Tibial nerve (tissue), 4 donors: Measurements from ENCODE around the gene KRT23. TPM values are rescaled to one million over a fixed set of nuclear protein-coding genes. Genes with fewer than 3 reads are reported as not detected.

Source experiments
- DNase-seq, 2 donors: peaks; one replicate each; pipeline ENCODE4 v3.0.0-alpha.2; 2019; ENCODE audit warnings: low spot score in 2 of 2
- H3K27ac ChIP-seq, 4 donors: fragments of 200-600 bp; sonication (generic) in 3 of 4; one replicate each; pipeline ENCODE4 v1.5.1; 2017 to 2019; ENCODE audit warnings: mild to moderate bottlenecking in 1 of 4
- H3K27me3 ChIP-seq, 2 donors: fragments of 200-600 bp; sonication (generic) in 1 of 2; one replicate each; pipeline versions ENCODE4 v1.5.1 to v1.6.0; 2017 to 2019
- H3K36me3 ChIP-seq, 3 donors: fragments of 200-600 bp; sonication (generic); one replicate each; pipeline ENCODE4 v1.5.1; 2018 to 2019
- H3K4me1 ChIP-seq, 4 donors: fragments of 200-600 bp; sonication (generic) in 3 of 4; one replicate each; pipeline ENCODE4 v1.5.1; 2017 to 2019
- H3K4me3 ChIP-seq, 4 donors: fragments of 200-600 bp; sonication (generic) in 3 of 4; one replicate each; pipeline ENCODE4 v1.5.1; 2017 to 2019; ENCODE audit warnings: mild to moderate bottlenecking in 1 of 4, moderate library complexity in 1 of 4
- H3K9me3 ChIP-seq, 4 donors: fragments of 200-600 bp; sonication (generic) in 3 of 4; one replicate each; pipeline ENCODE4 v1.5.1; 2017 to 2019
- EP300 ChIP-seq, 2 donors: sonication (generic); formaldehyde crosslinking; IDR thresholded peaks; one replicate each; pipeline ENCODE4 v1.6.1; 2017; ENCODE audit warnings: antibody characterized with exemption in 2 of 2, mild to moderate bottlenecking in 1 of 2
- POLR2A ChIP-seq, 2 donors: fragments of 450-650 bp; IDR thresholded peaks; one replicate each; pipeline ENCODE4 v1.6.1; 2017; ENCODE audit warnings: antibody characterized with exemption in 2 of 2, mild to moderate bottlenecking in 2 of 2, moderate library complexity in 2 of 2
- WGBS, 2 donors: methylation state at CpG; one replicate each; pipeline ENCODE4 v1.1.5; 2018; 5-methylcytosine and 5-hydroxymethylcytosine counted together
- total RNA-seq, 4 donors: library from RNA; depleted of rRNA; stranded (reverse); fragments of >200 nt; gene quantifications; one replicate each; pipeline ENCODE4 v1.1.0, GENCODE V29; 2016
- TF ChIP-seq, protein P1 (sequence below), 5 experiments: fragments of 200-600 bp in 3 of 5; fragments of 450-650 bp in 2 of 5; sonication (generic) in 3 of 5; IDR thresholded peaks; one replicate each; pipeline ENCODE4 v1.5.1; 2016 to 2019; ENCODE audit warnings: antibody characterized with exemption in 5 of 5, mild to moderate bottlenecking in 3 of 5, moderate library complexity in 2 of 5

Gene KRT23
- total RNA-seq, 4 donors from 2014 or later = not detected

DNA sequence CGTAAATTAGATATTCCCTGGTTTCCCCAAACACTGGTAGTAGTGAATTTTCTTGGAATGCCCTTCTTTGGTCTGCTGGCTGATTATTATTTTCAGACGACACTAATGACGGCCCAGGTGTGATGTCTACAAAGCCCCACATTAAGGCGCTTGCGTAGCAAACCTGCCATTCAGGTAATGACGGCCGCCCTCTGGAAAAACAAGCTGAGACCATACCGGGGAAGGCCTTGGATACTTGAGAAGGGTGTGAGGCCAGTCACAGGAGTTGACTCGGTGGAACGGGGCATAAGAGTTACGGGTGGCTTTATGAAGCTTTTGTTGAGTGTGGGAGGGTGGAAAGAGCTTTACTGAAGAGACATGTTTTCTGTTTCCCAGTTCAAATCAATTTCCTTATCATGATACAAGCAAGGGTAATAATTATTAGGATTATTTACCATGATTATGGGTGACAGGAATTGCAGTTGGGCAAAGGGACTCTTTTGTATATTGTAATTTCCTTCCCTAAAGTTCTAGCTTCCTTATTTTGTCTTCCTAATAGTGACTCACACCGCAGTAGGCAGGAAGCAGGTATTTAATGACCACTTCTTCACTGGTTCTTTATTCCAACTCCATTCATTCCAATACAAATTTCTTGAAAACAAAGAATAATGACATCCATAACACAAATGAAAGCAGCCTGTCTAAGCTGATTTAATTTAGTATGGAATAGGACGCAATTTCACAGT, 24.8 kb downstream of the KRT23 start:
- WGBS, 2 donors = 88 to 89% methylated on average over 13 of the region's 13 CpGs
- Histone ChIP-seq H3K4me3 (no peak overlapping the region), H3K36me3 (no peaks in the 10 kb centered on the region), H3K9me3 (no peaks in the 10 kb centered on the region), H3K4me1 (peaks cover 0 to 26% (median 5%) of the 10 kb centered on the region in 4 donors), H3K27me3 (no peaks in the 10 kb centered on the region), H3K27ac (no peak overlapping the region)
- no peak for DNase-seq
- no peak for TF ChIP-seq POLR2A (IDR thresholded peaks at IDR 0.05)
- no peak for TF ChIP-seq EP300 (IDR thresholded peaks at IDR 0.05)
- TF ChIP-seq, protein P1, sequence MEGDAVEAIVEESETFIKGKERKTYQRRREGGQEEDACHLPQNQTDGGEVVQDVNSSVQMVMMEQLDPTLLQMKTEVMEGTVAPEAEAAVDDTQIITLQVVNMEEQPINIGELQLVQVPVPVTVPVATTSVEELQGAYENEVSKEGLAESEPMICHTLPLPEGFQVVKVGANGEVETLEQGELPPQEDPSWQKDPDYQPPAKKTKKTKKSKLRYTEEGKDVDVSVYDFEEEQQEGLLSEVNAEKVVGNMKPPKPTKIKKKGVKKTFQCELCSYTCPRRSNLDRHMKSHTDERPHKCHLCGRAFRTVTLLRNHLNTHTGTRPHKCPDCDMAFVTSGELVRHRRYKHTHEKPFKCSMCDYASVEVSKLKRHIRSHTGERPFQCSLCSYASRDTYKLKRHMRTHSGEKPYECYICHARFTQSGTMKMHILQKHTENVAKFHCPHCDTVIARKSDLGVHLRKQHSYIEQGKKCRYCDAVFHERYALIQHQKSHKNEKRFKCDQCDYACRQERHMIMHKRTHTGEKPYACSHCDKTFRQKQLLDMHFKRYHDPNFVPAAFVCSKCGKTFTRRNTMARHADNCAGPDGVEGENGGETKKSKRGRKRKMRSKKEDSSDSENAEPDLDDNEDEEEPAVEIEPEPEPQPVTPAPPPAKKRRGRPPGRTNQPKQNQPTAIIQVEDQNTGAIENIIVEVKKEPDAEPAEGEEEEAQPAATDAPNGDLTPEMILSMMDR (IDR thresholded peaks at IDR 0.05) = no peak

DNA sequence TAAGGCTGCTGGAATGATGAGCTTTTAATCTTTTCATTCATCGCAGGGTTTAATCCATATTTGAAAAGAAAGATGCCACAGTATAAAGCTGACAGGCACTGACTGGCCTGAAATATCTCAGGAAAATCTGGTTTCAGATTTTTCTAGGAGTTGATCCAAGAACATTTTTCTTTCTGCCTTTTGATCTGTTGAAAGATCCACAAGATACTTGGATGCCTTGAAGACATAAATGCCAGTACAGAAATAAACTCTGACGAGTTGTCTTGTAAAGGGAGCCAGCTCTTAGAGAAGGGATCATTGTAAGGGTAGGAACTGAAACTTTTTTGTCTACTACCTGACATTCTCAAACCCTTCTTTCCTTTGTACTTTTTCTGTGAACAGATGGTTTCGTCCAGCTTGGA, 27.0 kb downstream of the KRT23 start:
- Histone ChIP-seq H3K4me3 (no peak overlapping the region), H3K4me1 (peaks cover 0 to 26% (median 5%) of the 10 kb centered on the region in 4 donors), H3K27me3 (no peaks in the 10 kb centered on the region), H3K27ac (peak overlapping the region; percentile 19 to 78 (median 67)), H3K36me3 (no peaks in the 10 kb centered on the region), H3K9me3 (no peaks in the 10 kb centered on the region)
- no peak for DNase-seq
- TF ChIP-seq, protein P1 (IDR thresholded peaks at IDR 0.05) = no peak
- TF ChIP-seq EP300 (IDR thresholded peaks at IDR 0.05) (no peak), POLR2A (IDR thresholded peaks at IDR 0.05) (no peak)
- WGBS, 2 donors = 23 to 28% methylated on average over 3 of the region's 3 CpGs

GRCh38 chr17:40909755-40910154, 27.7 kb downstream of the KRT23 start:
- Histone ChIP-seq H3K9me3 (no peaks in the 10 kb centered on the region), H3K4me3 (no peak overlapping the region), H3K27me3 (no peaks in the 10 kb centered on the region), H3K4me1 (peaks cover 0 to 26% (median 5%) of the 10 kb centered on the region in 4 donors), H3K36me3 (no peaks in the 10 kb centered on the region), H3K27ac (peak overlapping the region in 2 of 4 donors; percentile 75 to 78)
- DNase-seq = no peak
- TF ChIP-seq, protein P1 (IDR thresholded peaks at IDR 0.05) = no peak
- TF ChIP-seq POLR2A (IDR thresholded peaks at IDR 0.05) (no peak), EP300 (IDR thresholded peaks at IDR 0.05) (no peak)
- 41 to 43% methylated on average over 4 of the region's 4 CpGs for WGBS, 2 donors

- Histone ChIP-seq H3K27ac (peak overlapping the region in 2 of 4 donors; percentile 75 to 78), H3K27me3 (no peaks in the 10 kb centered on the region), H3K9me3 (no peaks in the 10 kb centered on the region), H3K36me3 (no peaks in the 10 kb centered on the region), H3K4me3 (no peak overlapping the region), H3K4me1 (peaks cover 0 to 26% (median 5%) of the 10 kb centered on the region in 4 donors)
- DNase-seq = peak; percentile 67 to 75
- 0% methylated on average over 5 of the region's 5 CpGs for WGBS, 2 donors
- TF ChIP-seq, protein P1 (IDR thresholded peaks at IDR 0.05) = peak; percentile 60 to 87 (median 70)
- TF ChIP-seq POLR2A (IDR thresholded peaks at IDR 0.05) (no peak), EP300 (IDR thresholded peaks at IDR 0.05) (peak in 1 of 2 donors; percentile 32)
These were observed 28.1 kb downstream of the KRT23 start for GRCh38 chr17:40909351-40909750.

DNA sequence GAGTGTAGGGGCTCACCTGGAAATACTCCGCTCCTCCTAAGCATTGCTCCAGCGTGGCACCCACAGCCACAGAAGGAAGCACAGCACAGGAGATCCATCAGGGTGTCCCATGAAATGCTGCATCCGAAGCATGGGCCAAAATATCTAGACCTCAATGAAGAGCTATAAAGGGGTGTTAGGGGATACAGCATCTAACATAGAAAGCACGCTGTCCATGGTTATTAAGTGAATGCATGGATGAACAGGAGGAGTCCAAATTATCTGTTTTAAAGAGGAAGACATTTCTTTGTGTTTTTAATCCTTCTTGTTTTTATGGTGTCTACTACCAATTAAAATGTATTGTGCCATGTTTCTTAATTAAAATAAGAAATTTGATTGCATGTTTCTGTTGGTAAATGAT, 30.8 kb downstream of the KRT23 start:
- WGBS, 2 donors = 82 to 89% methylated on average over 4 of the region's 4 CpGs
- Histone ChIP-seq H3K9me3 (no peaks in the 10 kb centered on the region), H3K4me1 (peaks cover 0 to 22% (median 2%) of the 10 kb centered on the region in 4 donors), H3K4me3 (no peak overlapping the region), H3K36me3 (no peaks in the 10 kb centered on the region), H3K27ac (no peak overlapping the region), H3K27me3 (no peaks in the 10 kb centered on the region)
- TF ChIP-seq EP300 (IDR thresholded peaks at IDR 0.05) (no peak), POLR2A (IDR thresholded peaks at IDR 0.05) (no peak)
- TF ChIP-seq, protein P1 (IDR thresholded peaks at IDR 0.05) = no peak
- no peak for DNase-seq
